Measurements from ENCODE around the gene RWDD2A. TPM values are rescaled to one million over a fixed set of nuclear protein-coding genes. Genes with fewer than 3 reads are reported as not detected.

Gene RWDD2A
- total and polyA plus RNA-seq, 2 of the 8 experiments (the other 6 are each of a cell fraction or from before 2014, with no cell fraction given): 2.1 to 3.6 TPM

DNA sequence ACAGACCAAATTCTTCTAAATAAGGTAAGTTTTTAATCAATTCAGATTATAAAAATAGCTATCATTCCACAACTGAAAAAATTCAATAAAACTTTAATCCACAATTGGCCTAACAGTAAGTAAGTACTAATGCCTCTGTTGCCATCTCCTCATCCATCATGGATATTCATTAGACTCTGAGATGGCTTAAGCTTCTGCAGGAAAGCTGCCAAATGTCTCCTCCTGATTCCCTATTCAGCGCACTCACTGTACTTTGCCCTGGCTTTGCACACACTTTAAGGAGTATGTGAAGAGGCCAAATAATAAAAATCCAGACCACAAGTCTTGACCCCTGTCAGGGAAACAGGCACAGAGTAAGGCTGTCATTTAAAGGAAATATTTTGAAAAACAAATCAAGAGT, 23.6 kb upstream of the RWDD2A start:
- Histone ChIP-seq H3K23ac (ENCODE audit: insufficient read length) (no peak overlapping the region), H3K36me3 (ENCODE audit: control insufficient read depth in 2 of 4, insufficient read depth in 4 of 4, low read length in 3 of 4) (peaks cover 9 to 87% (median 57%) of the 10 kb centered on the region in 4 experiments; a peak in 7 of 8 replicates), H3K18ac (ENCODE audit: extremely low read depth, low read length) (no peak overlapping the region), H3K14ac (ENCODE audit: insufficient read length) (no peak overlapping the region), H2BK12ac (ENCODE audit: low read depth, low read length) (no peak overlapping the region), H3K79me1 (ENCODE audit: low read depth, low read length) (no peaks in the 10 kb centered on the region; the same call in 1 of the 2 replicates), H3K79me2 (ENCODE audit: control insufficient read depth in 1 of 2, insufficient read depth in 2 of 2, low read length in 2 of 2) (no peaks in the 10 kb centered on the region), H3K56ac (replicated peaks; ENCODE audit: insufficient read length, low read depth, low read length) (no peak overlapping the region), H3K4me2 (ENCODE audit: insufficient read depth in 1 of 2, low read depth in 2 of 2, low read length in 2 of 2) (no peak overlapping the region), H4K8ac (ENCODE audit: extremely low read depth, insufficient read depth, low read length) (no peak overlapping the region), H2BK120ac (replicated peaks; ENCODE audit: low read depth, low read length) (no peak overlapping the region), H2AK5ac (ENCODE audit: low read depth, low read length) (no peak overlapping the region), H2BK5ac (ENCODE audit: low read depth, low read length) (no peak overlapping the region), H3K4me1 (replicated peaks in 1 of 4; ENCODE audit: control insufficient read depth in 3 of 4, insufficient read depth in 4 of 4, low read length in 3 of 4) (no peaks in the 10 kb centered on the region), H3K4me3 (ENCODE audit: extremely low read depth in 1 of 4, insufficient read depth in 2 of 4, low read depth in 3 of 4, low read length in 4 of 4) (no peak overlapping the region), H3K27ac (ENCODE audit: low read depth, low read length) (no peak overlapping the region), H3K9ac (replicated peaks in 1 of 4; ENCODE audit: extremely low read depth in 1 of 4, low read depth in 3 of 4, low read length in 3 of 4) (no peak overlapping the region), H2AFZ (ENCODE audit: low read length) (no peak overlapping the region), H4K91ac (replicated peaks; ENCODE audit: insufficient read length, low read length) (no peak overlapping the region), H4K20me1 (replicated peaks in 1 of 2; ENCODE audit: control insufficient read depth in 1 of 2, insufficient read depth in 2 of 2, low read length in 2 of 2) (peaks cover 0 to 2% of the 10 kb centered on the region in 2 experiments), H4K5ac (ENCODE audit: insufficient read length, low read depth, low read length) (no peak overlapping the region), H3K4ac (replicated peaks; ENCODE audit: insufficient read length, low read depth, low read length) (no peak overlapping the region), H3K23me2 (ENCODE audit: low read depth, low read length) (no peaks in the 10 kb centered on the region), H3K27me3 (replicated peaks in 1 of 4; ENCODE audit: control insufficient read depth in 3 of 4, extremely low read depth in 1 of 4, insufficient read depth in 3 of 4, low read length in 3 of 4) (no peaks in the 10 kb centered on the region), H3K9me3 (ENCODE audit: insufficient read depth in 2 of 2, low read depth in 1 of 2, low read length in 1 of 2) (no peaks in the 10 kb centered on the region), H2BK20ac (ENCODE audit: low read length) (no peak overlapping the region), H2BK15ac (ENCODE audit: low read length) (no peak overlapping the region)
- CTCF ChIA-PET (ENCODE audit: partially characterized antibody): interaction anchor here (1.1 kb wide), 1 partner anchor 46 kb away, joined by 3 read pairs; no protein-coding TSS in a partner anchor
- DNase-seq (ENCODE audit: low read depth in 1 of 2, low spot score in 2 of 2) (no peak), FAIRE-seq (no peak)
- WGBS, 2 experiments (ENCODE audit: extremely low coverage in 1 of 2, insufficient coverage in 1 of 2, insufficient read length in 1 of 2, insufficient replicate concordance in 2 of 2, low coverage in 1 of 2, low lambda C conversion rate in 2 of 2, missing lambda C conversion rate in 1 of 2): 100% methylated on average over 1 of the region's 1 CpG; no CpG with 5 or more reads in 1 of the 2 experiments
- POLR2A ChIA-PET (ENCODE audit: partially characterized antibody): no interaction called here
- TF ChIP-seq CTBP2 (IDR thresholded peaks at IDR 0.05; ENCODE audit: borderline replicate concordance, insufficient read depth, insufficient read length, low read length) (no peak), NRF1 (IDR thresholded peaks at IDR 0.05; ENCODE audit: low read depth, low read length) (no peak), RXRA (IDR thresholded peaks at IDR 0.05; ENCODE audit: insufficient read depth, low read depth, low read length) (no peak), SAP30 (IDR thresholded peaks at IDR 0.05; ENCODE audit: insufficient read depth, insufficient replicate concordance, low read length) (no peak), TCF12 (IDR thresholded peaks at IDR 0.05; ENCODE audit: low read depth, low read length) (no peak), TBP (IDR thresholded peaks at IDR 0.05; ENCODE audit: low read depth, low read length) (no peak), SP4 (IDR thresholded peaks at IDR 0.05; ENCODE audit: low read length) (no peak), EP300 (IDR thresholded peaks at IDR 0.05; ENCODE audit: borderline replicate concordance in 1 of 2, low read depth in 2 of 2, low read length in 2 of 2) (no peak), TAF7 (optimal IDR thresholded peaks at IDR 0.05; ENCODE audit: borderline replicate concordance, low read depth, low read length) (no peak), CBX8 (IDR thresholded peaks at IDR 0.05; ENCODE audit: borderline replicate concordance, low read depth, low read length) (no peak)
- TF ChIP-seq, protein P1, sequence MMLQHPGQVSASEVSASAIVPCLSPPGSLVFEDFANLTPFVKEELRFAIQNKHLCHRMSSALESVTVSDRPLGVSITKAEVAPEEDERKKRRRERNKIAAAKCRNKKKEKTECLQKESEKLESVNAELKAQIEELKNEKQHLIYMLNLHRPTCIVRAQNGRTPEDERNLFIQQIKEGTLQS (IDR thresholded peaks at IDR 0.05; ENCODE audit: insufficient read depth, low read depth, low read length): no peak
- TF ChIP-seq, protein P2, sequence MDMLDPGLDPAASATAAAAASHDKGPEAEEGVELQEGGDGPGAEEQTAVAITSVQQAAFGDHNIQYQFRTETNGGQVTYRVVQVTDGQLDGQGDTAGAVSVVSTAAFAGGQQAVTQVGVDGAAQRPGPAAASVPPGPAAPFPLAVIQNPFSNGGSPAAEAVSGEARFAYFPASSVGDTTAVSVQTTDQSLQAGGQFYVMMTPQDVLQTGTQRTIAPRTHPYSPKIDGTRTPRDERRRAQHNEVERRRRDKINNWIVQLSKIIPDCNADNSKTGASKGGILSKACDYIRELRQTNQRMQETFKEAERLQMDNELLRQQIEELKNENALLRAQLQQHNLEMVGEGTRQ (IDR thresholded peaks at IDR 0.05; ENCODE audit: low read length): no peak

Data from H1 (cell line).